Neural progenitor cell (in vitro differentiated cells): Measurements from ENCODE around the gene BAIAP2. TPM values are rescaled to one million over a fixed set of nuclear protein-coding genes. Genes with fewer than 3 reads are reported as not detected.
A peak's percentile ranks its signal among the peaks of the same experiment; 100 is the strongest.

ENCODE experiments used
- DNase-seq: peaks from one replicate; pipeline ENCODE4 v3.0.0-alpha.2; 2016; ENCODE audit warnings: low spot score
- H2AFZ ChIP-seq: fragments of 200-600 bp; sonication (generic); replicated peaks from 2 replicates; pipeline ENCODE4 v1.6.1; 2016; ENCODE audit warnings: antibody characterized with exemption
- H3F3A ChIP-seq: fragments of 200-600 bp; sonication (generic); 2 replicates; pipeline ENCODE4 v1.6.1; 2016; ENCODE audit warnings: antibody characterized with exemption, low read depth
- H3K27ac ChIP-seq: fragments of 200-600 bp; sonication (generic); 2 replicates; pipeline ENCODE4 v1.5.1; 2016; ENCODE audit warnings: mild to moderate bottlenecking
- H3K27me3 ChIP-seq: fragments of 200-600 bp; sonication (generic); 2 replicates; pipeline ENCODE4 v1.6.1; 2016; ENCODE audit warnings: mild to moderate bottlenecking, moderate library complexity
- H3K36me3 ChIP-seq: fragments of 200-600 bp; sonication (generic); 2 replicates; pipeline ENCODE4 v1.5.1; 2016
- H3K4me1 ChIP-seq: fragments of 200-600 bp; sonication (generic); 2 replicates; pipeline ENCODE4 v1.6.1; 2016; ENCODE audit warnings: mixed run types
- H3K4me2 ChIP-seq: fragments of 200-600 bp; sonication (generic); 2 replicates; pipeline ENCODE4 v1.6.1; 2016
- H3K4me3 ChIP-seq: fragments of 200-600 bp; sonication (generic); 2 replicates; pipeline ENCODE4 v1.5.1; 2016
- H3K79me2 ChIP-seq: fragments of 200-600 bp; sonication (generic); 2 replicates; pipeline ENCODE4 v1.6.1; 2016; ENCODE audit warnings: low read depth
- H3K9ac ChIP-seq: fragments of 200-600 bp; sonication (generic); 2 replicates; pipeline ENCODE4 v1.6.1; 2016
- H3K9me3 ChIP-seq: fragments of 200-600 bp; sonication (generic); 2 replicates; pipeline ENCODE4 v1.5.1; 2016; ENCODE audit warnings: low read depth
- H4K20me1 ChIP-seq: fragments of 200-600 bp; sonication (generic); 2 replicates; pipeline ENCODE4 v1.6.1; 2016; ENCODE audit warnings: low read depth
- H3K27ac Mint-ChIP-seq: 3 replicates; pipeline ENCODE4 v1.8.0; 2021; ENCODE audit warnings: mixed read lengths
- H3K27me3 Mint-ChIP-seq: 2 replicates; pipeline ENCODE4 v1.8.0; 2022; ENCODE audit warnings: low read depth, mild to moderate bottlenecking, inconsistent platforms, moderate library complexity, mixed read lengths; ENCODE audit not compliant: insufficient read depth
- H3K36me3 Mint-ChIP-seq: 3 replicates; pipeline ENCODE4 v1.8.0; 2021; ENCODE audit warnings: mixed read lengths
- H3K4me1 Mint-ChIP-seq: 3 replicates; pipeline ENCODE4 v1.8.0; 2021; ENCODE audit warnings: mixed read lengths
- H3K4me3 Mint-ChIP-seq: 3 replicates; pipeline ENCODE4 v1.8.0; 2021; ENCODE audit warnings: mild to moderate bottlenecking, moderate library complexity, mixed read lengths
- H3K9me3 Mint-ChIP-seq: 3 replicates; pipeline ENCODE4 v1.8.0; 2020; ENCODE audit warnings: mixed read lengths
- EZH2 ChIP-seq: fragments of 200-600 bp; sonication (generic); IDR thresholded peaks from 2 replicates; pipeline ENCODE4 v1.6.1; 2017; ENCODE audit warnings: antibody characterized with exemption, mild to moderate bottlenecking, moderate library complexity
- EZH2phosphoT487 ChIP-seq: fragments of 200-600 bp; sonication (generic); IDR thresholded peaks from 2 replicates; pipeline ENCODE4 v1.6.1; 2017; ENCODE audit warnings: antibody characterized with exemption
- total RNA-seq: library from RNA; depleted of rRNA; stranded (reverse); fragments of >200 nt; gene quantifications from 2 replicates; pipeline ENCODE4 v1.2.3, GENCODE V29; 2015; ENCODE audit warnings: low replicate concordance
- TF ChIP-seq, protein P1 (sequence below): fragments of 200-600 bp; sonication (generic); IDR thresholded peaks from 2 replicates; pipeline ENCODE4 v1.5.1; 2017; ENCODE audit warnings: antibody characterized with exemption, mild to moderate bottlenecking

Gene BAIAP2
- total RNA-seq, 1 donor from 2014 or later: 15.6 TPM

- H4K20me1 ChIP-seq: peaks cover 4% of the 10 kb centered on the region
- H3K9ac ChIP-seq: no peak overlapping the region
- DNase-seq: peak; percentile 32
- peaks cover 14% of the 10 kb centered on the region for H3K27me3 ChIP-seq
- no peaks in the 10 kb centered on the region for H3K79me2 ChIP-seq
- H3K36me3 ChIP-seq: no peaks in the 10 kb centered on the region
- H3K4me1 ChIP-seq: no peaks in the 10 kb centered on the region
- peaks cover 7% of the 10 kb centered on the region for H3K27me3 Mint-ChIP-seq
- H3K4me3 Mint-ChIP-seq: no peak overlapping the region
- no peak overlapping the region for H3K4me2 ChIP-seq
- H3K9me3 Mint-ChIP-seq: no peaks in the 10 kb centered on the region
- TF ChIP-seq, protein P1, sequence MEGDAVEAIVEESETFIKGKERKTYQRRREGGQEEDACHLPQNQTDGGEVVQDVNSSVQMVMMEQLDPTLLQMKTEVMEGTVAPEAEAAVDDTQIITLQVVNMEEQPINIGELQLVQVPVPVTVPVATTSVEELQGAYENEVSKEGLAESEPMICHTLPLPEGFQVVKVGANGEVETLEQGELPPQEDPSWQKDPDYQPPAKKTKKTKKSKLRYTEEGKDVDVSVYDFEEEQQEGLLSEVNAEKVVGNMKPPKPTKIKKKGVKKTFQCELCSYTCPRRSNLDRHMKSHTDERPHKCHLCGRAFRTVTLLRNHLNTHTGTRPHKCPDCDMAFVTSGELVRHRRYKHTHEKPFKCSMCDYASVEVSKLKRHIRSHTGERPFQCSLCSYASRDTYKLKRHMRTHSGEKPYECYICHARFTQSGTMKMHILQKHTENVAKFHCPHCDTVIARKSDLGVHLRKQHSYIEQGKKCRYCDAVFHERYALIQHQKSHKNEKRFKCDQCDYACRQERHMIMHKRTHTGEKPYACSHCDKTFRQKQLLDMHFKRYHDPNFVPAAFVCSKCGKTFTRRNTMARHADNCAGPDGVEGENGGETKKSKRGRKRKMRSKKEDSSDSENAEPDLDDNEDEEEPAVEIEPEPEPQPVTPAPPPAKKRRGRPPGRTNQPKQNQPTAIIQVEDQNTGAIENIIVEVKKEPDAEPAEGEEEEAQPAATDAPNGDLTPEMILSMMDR: no peak
- TF ChIP-seq EZH2phosphoT487: no peak
- no peak for TF ChIP-seq EZH2
- no peak overlapping the region for H3K27ac Mint-ChIP-seq
- H2AFZ ChIP-seq: no peak overlapping the region
- H3K27ac ChIP-seq: no peak overlapping the region
- H3K36me3 Mint-ChIP-seq: peaks cover 2% of the 10 kb centered on the region
- H3F3A ChIP-seq: peaks cover 10% of the 10 kb centered on the region
- no peaks in the 10 kb centered on the region for H3K9me3 ChIP-seq
- no peak overlapping the region for H3K4me3 ChIP-seq
- peaks cover 3% of the 10 kb centered on the region for H3K4me1 Mint-ChIP-seq
Measured at GRCh38 chr17:81120149-81120484, 85.2 kb downstream of the BAIAP2 start.

GRCh38 chr17:81120695-81121621, 86.0 kb downstream of the BAIAP2 start:
- Histone ChIP-seq H3K4me3 (no peak overlapping the region), H3K79me2 (no peaks in the 10 kb centered on the region), H3K36me3 (no peaks in the 10 kb centered on the region), H4K20me1 (peaks cover 4% of the 10 kb centered on the region), H3K4me1 (no peaks in the 10 kb centered on the region), H3K27ac (no peak overlapping the region), H3K4me2 (no peak overlapping the region), H2AFZ (no peak overlapping the region), H3K9ac (no peak overlapping the region), H3K9me3 (no peaks in the 10 kb centered on the region), H3F3A (peaks cover 10% of the 10 kb centered on the region), H3K27me3 (peaks cover 14% of the 10 kb centered on the region)
- DNase-seq: no peak
- TF ChIP-seq EZH2: no peak
- no peak for TF ChIP-seq EZH2phosphoT487
- TF ChIP-seq, protein P1: no peak
- Mint-ChIP-seq H3K27ac (no peak overlapping the region), H3K36me3 (peaks cover 2% of the 10 kb centered on the region), H3K27me3 (peaks cover 7% of the 10 kb centered on the region), H3K9me3 (no peaks in the 10 kb centered on the region), H3K4me3 (no peak overlapping the region), H3K4me1 (peaks cover 3% of the 10 kb centered on the region)

- no peak overlapping the region for H3K9ac ChIP-seq
- H3K27me3 Mint-ChIP-seq: peaks cover 5% of the 10 kb centered on the region
- no peaks in the 10 kb centered on the region for H3K79me2 ChIP-seq
- H3K4me2 ChIP-seq: no peak overlapping the region
- peaks cover 2% of the 10 kb centered on the region for H3K36me3 Mint-ChIP-seq
- no peak overlapping the region for H3K27ac ChIP-seq
- H3K36me3 ChIP-seq: no peaks in the 10 kb centered on the region
- no peak overlapping the region for H2AFZ ChIP-seq
- TF ChIP-seq EZH2 (no peak), EZH2phosphoT487 (no peak)
- TF ChIP-seq, protein P1: no peak
- H3K9me3 Mint-ChIP-seq: no peaks in the 10 kb centered on the region
- no peaks in the 10 kb centered on the region for H3K4me1 ChIP-seq
- DNase-seq: no peak
- H3F3A ChIP-seq: peaks cover 10% of the 10 kb centered on the region
- peaks cover 3% of the 10 kb centered on the region for H3K4me1 Mint-ChIP-seq
- no peaks in the 10 kb centered on the region for H3K9me3 ChIP-seq
- H4K20me1 ChIP-seq: peaks cover 4% of the 10 kb centered on the region
- no peak overlapping the region for H3K4me3 Mint-ChIP-seq
- H3K4me3 ChIP-seq: no peak overlapping the region
- no peak overlapping the region for H3K27ac Mint-ChIP-seq
- H3K27me3 ChIP-seq: peaks cover 14% of the 10 kb centered on the region
Measured at GRCh38 chr17:81121841-81122733, 87.1 kb downstream of the BAIAP2 start.
